Measurements from ENCODE around the gene PASK. TPM values are rescaled to one million over a fixed set of nuclear protein-coding genes. Genes with fewer than 3 reads are reported as not detected.
A peak's percentile ranks its signal among the peaks of the same experiment; 100 is the strongest.

Gene PASK
- total and polyA plus RNA-seq, 7 donors = 1.4 to 16.4 (median 4.4) TPM

GRCh38 chr2:241110089-241110606 is 39.1 kb downstream of the PASK start:
- intact Hi-C loops (cut with DNase I) = no loop called here
- TF ChIP-seq POLR2A (IDR thresholded peaks at IDR 0.05) (no peak), CTCF (IDR thresholded peaks at IDR 0.05) (no peak), POLR2AphosphoS5 (IDR thresholded peaks at IDR 0.05) (no peak), EP300 (IDR thresholded peaks at IDR 0.05) (no peak)
- DNase-seq = peak; percentile 46
- no peaks in the 10 kb centered on the region for H3K27me3 ChIP-seq
- no peak overlapping the region for H3K27ac ChIP-seq
- WGBS, 2 donors = 85 to 91% methylated on average over 9 of the region's 9 CpGs
- H3K4me3 ChIP-seq = no peak overlapping the region
- H3K4me1 ChIP-seq = no peaks in the 10 kb centered on the region
- no peaks in the 10 kb centered on the region for H3K9me3 ChIP-seq
- H3K36me3 ChIP-seq = no peaks in the 10 kb centered on the region

GRCh38 chr2:241109210-241110088 is 39.8 kb downstream of the PASK start:
- peak; percentile 22 for DNase-seq

GRCh38 chr2:241108271-241109209 is 40.7 kb downstream of the PASK start:
- Histone ChIP-seq H3K9me3 (no peaks in the 10 kb centered on the region), H3K4me1 (no peaks in the 10 kb centered on the region), H3K27ac (no peak overlapping the region), H3K27me3 (no peaks in the 10 kb centered on the region), H3K36me3 (no peaks in the 10 kb centered on the region), H3K4me3 (no peak overlapping the region)
- intact Hi-C loops (cut with DNase I) = no loop called here
- WGBS, 2 donors = 75 to 86% methylated on average over 35 of the region's 35 CpGs
- TF ChIP-seq POLR2AphosphoS5 (IDR thresholded peaks at IDR 0.05) = no peak
- TF ChIP-seq CTCF (IDR thresholded peaks at IDR 0.05) = no peak
- no peak for TF ChIP-seq EP300 (IDR thresholded peaks at IDR 0.05)
- no peak for TF ChIP-seq POLR2A (IDR thresholded peaks at IDR 0.05)
- DNase-seq = peak; percentile 40

More at GRCh38 chr2:241109210-241110088, 39.8 kb downstream of the PASK start:
- H3K9me3 ChIP-seq = no peaks in the 10 kb centered on the region
- H3K27ac ChIP-seq = no peak overlapping the region
- 81 to 91% methylated on average over 14 of the region's 14 CpGs for WGBS, 2 donors
- no peaks in the 10 kb centered on the region for H3K36me3 ChIP-seq
- intact Hi-C loops (cut with DNase I) = no loop called here
- TF ChIP-seq EP300 (IDR thresholded peaks at IDR 0.05) (no peak), POLR2A (IDR thresholded peaks at IDR 0.05) (no peak), CTCF (IDR thresholded peaks at IDR 0.05) (no peak), POLR2AphosphoS5 (IDR thresholded peaks at IDR 0.05) (no peak)
- no peaks in the 10 kb centered on the region for H3K4me1 ChIP-seq
- no peak overlapping the region for H3K4me3 ChIP-seq
- H3K27me3 ChIP-seq = no peaks in the 10 kb centered on the region

- Histone ChIP-seq H3K27ac (no peak overlapping the region), H3K9me3 (no peaks in the 10 kb centered on the region), H3K4me1 (peaks cover 0 to 9% (median 9%) of the 10 kb centered on the region in 4 donors), H3K36me3 (no peaks in the 10 kb centered on the region), H3K4me3 (no peak overlapping the region), H3K27me3 (no peaks in the 10 kb centered on the region)
- peak; percentile 39 for DNase-seq
- 91 to 95% methylated on average over 9 of the region's 9 CpGs for WGBS, 2 donors
- intact Hi-C loops (cut with DNase I) = no loop called here
- TF ChIP-seq POLR2A (IDR thresholded peaks at IDR 0.05) (no peak), EP300 (IDR thresholded peaks at IDR 0.05) (no peak), CTCF (IDR thresholded peaks at IDR 0.05) (no peak), POLR2AphosphoS5 (IDR thresholded peaks at IDR 0.05) (no peak)
These were observed 42.1 kb downstream of the PASK start for GRCh38 chr2:241107031-241107783.

Data from sigmoid colon (tissue), 7 donors.